Measurements from ENCODE around the gene RAPGEFL1.

The RAPGEFL1 gene

DNA sequence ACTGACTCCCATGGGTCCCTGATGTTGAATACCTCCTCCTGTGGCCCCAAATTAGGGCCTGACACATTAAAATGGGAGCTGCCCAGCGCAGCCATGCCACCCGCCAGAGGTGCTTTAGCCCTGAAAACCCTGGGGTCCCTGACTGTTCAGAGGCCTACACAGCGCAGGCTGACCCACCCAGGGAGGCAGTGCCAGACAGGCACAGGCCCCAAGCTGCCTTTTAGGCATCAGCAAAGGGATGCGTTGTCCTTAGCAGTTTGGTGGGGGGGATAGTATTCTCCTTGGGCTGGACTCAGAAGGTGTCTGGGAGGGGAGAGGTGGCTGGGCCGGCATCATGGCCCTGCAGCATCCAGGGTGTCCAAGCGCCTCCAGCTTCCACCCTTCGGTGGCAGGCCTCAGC, 1.4 kb downstream of the RAPGEFL1 start:
- H3K27me3 ChIP-seq (ENCODE audit: control insufficient read depth, low read length), result no peaks in the 10 kb centered on the region
- no peak overlapping the region for H3K27ac ChIP-seq (ENCODE audit: low read depth, low read length)
- H3K9me3 ChIP-seq (ENCODE audit: control insufficient read depth, insufficient read depth, low read length), result no peaks in the 10 kb centered on the region
- H3K79me2 ChIP-seq (ENCODE audit: control insufficient read depth, low read length), result no peaks in the 10 kb centered on the region
- TF ChIP-seq, protein P1, sequence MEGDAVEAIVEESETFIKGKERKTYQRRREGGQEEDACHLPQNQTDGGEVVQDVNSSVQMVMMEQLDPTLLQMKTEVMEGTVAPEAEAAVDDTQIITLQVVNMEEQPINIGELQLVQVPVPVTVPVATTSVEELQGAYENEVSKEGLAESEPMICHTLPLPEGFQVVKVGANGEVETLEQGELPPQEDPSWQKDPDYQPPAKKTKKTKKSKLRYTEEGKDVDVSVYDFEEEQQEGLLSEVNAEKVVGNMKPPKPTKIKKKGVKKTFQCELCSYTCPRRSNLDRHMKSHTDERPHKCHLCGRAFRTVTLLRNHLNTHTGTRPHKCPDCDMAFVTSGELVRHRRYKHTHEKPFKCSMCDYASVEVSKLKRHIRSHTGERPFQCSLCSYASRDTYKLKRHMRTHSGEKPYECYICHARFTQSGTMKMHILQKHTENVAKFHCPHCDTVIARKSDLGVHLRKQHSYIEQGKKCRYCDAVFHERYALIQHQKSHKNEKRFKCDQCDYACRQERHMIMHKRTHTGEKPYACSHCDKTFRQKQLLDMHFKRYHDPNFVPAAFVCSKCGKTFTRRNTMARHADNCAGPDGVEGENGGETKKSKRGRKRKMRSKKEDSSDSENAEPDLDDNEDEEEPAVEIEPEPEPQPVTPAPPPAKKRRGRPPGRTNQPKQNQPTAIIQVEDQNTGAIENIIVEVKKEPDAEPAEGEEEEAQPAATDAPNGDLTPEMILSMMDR (IDR thresholded peaks at IDR 0.05; ENCODE audit: low read depth, low read length, poor library complexity, severe bottlenecking), result no peak
- H3K4me2 ChIP-seq (ENCODE audit: low read length), result no peak overlapping the region
- H3F3A ChIP-seq (ENCODE audit: control insufficient read depth, insufficient read depth), result peaks cover 5% of the 10 kb centered on the region
- no peaks in the 10 kb centered on the region for H3K9me2 ChIP-seq (replicated peaks; ENCODE audit: control insufficient read depth, low read length)
- peaks cover 9% of the 10 kb centered on the region for H3K36me3 ChIP-seq (ENCODE audit: control insufficient read depth, low read length)
- H4K20me1 ChIP-seq (ENCODE audit: control insufficient read depth, insufficient read depth, low read depth, low read length), result no peaks in the 10 kb centered on the region
- H3K4me1 ChIP-seq (ENCODE audit: control insufficient read depth, low read length), result peaks cover 14% of the 10 kb centered on the region
- no peak overlapping the region for H3K4me3 ChIP-seq (ENCODE audit: low read length)

DNA sequence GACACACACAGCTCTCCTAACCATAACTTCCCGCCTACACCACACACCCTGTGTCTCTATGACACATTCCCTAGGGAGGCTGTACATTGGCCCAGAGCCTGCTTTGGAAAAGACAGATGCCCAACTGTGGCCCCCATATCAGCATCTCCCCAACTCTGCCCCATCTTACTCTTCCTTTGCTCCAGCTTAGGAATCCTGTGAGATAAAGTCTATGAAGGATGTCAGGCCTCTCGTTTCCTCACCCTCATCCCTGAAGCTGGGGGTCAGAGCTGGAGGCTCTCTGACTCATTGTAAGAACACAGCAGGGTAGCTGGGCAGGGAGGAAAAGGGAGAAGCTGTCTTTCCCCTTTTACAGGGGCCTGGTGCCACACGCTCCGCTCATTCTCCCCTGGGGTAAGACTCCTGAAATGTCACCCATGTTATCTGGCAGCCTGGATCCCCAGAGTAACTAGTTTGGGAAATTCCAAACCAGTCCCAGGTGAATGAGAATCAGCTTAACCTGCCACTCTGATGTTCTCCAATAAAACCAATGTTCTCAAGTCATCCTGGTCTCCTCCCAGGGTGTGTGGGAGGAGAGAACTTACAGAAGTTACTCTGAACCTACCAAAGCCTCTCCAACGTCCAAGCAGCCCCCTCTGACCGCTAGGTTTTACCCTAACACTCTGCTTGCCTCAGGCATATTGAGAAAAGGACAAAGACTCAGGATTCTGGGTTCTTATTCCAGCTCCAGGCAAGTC, 2.8 kb downstream of the RAPGEFL1 start:
- H3K4me2 ChIP-seq (ENCODE audit: low read length), result no peak overlapping the region
- peaks cover 9% of the 10 kb centered on the region for H3K36me3 ChIP-seq (ENCODE audit: control insufficient read depth, low read length)
- H3K79me2 ChIP-seq (ENCODE audit: control insufficient read depth, low read length), result no peaks in the 10 kb centered on the region
- H3K9me3 ChIP-seq (ENCODE audit: control insufficient read depth, insufficient read depth, low read length), result no peaks in the 10 kb centered on the region
- no peaks in the 10 kb centered on the region for H3K9me2 ChIP-seq (replicated peaks; ENCODE audit: control insufficient read depth, low read length)
- H3K27me3 ChIP-seq (ENCODE audit: control insufficient read depth, low read length), result no peaks in the 10 kb centered on the region
- no peaks in the 10 kb centered on the region for H4K20me1 ChIP-seq (ENCODE audit: control insufficient read depth, insufficient read depth, low read depth, low read length)
- H3F3A ChIP-seq (ENCODE audit: control insufficient read depth, insufficient read depth), result peaks cover 4% of the 10 kb centered on the region; the same call in 1 of the 2 replicates
- H3K4me3 ChIP-seq (ENCODE audit: low read length), result no peak overlapping the region
- peaks cover 14% of the 10 kb centered on the region for H3K4me1 ChIP-seq (ENCODE audit: control insufficient read depth, low read length)
- no peak overlapping the region for H3K27ac ChIP-seq (ENCODE audit: low read depth, low read length)
- TF ChIP-seq, protein P1 (IDR thresholded peaks at IDR 0.05; ENCODE audit: low read depth, low read length, poor library complexity, severe bottlenecking), result no peak
- TF ChIP-seq EZH2phosphoT487 (IDR thresholded peaks at IDR 0.05; ENCODE audit: borderline replicate concordance, low read length), result no peak

DNA sequence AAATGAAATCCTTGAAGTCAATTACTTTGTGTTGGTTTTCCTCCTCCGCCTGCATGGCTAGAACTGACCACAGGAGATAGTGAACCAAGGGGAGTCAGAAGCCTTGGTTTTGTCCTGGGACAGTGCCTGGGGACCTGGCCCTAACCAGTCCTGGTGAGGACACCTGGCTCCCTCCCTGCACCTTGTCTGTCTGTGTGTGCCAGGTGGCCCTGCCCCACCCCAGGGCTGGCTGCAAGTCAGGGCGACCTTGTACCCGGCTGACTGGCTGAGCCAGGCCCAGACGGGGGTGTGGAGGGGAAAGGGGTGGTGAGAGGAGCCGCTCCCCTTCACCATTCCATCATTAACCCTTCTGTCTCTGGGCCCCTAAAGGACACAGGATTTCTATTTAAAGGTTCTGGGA, 3.4 kb downstream of the RAPGEFL1 start:
- Histone ChIP-seq H3K9me3 (ENCODE audit: control insufficient read depth, insufficient read depth, low read length) (no peaks in the 10 kb centered on the region), H3K27ac (ENCODE audit: low read depth, low read length) (no peak overlapping the region), H3K36me3 (ENCODE audit: control insufficient read depth, low read length) (peaks cover 9% of the 10 kb centered on the region), H3F3A (ENCODE audit: control insufficient read depth, insufficient read depth) (peaks cover 3% of the 10 kb centered on the region; the same call in 1 of the 2 replicates), H3K9me2 (replicated peaks; ENCODE audit: control insufficient read depth, low read length) (no peaks in the 10 kb centered on the region), H3K4me3 (ENCODE audit: low read length) (no peak overlapping the region), H4K20me1 (ENCODE audit: control insufficient read depth, insufficient read depth, low read depth, low read length) (no peaks in the 10 kb centered on the region), H3K4me1 (ENCODE audit: control insufficient read depth, low read length) (peaks cover 14% of the 10 kb centered on the region), H3K79me2 (ENCODE audit: control insufficient read depth, low read length) (no peaks in the 10 kb centered on the region), H3K27me3 (ENCODE audit: control insufficient read depth, low read length) (no peaks in the 10 kb centered on the region), H3K4me2 (ENCODE audit: low read length) (no peak overlapping the region)
- TF ChIP-seq EZH2phosphoT487 (IDR thresholded peaks at IDR 0.05; ENCODE audit: borderline replicate concordance, low read length), result no peak
- TF ChIP-seq, protein P1 (IDR thresholded peaks at IDR 0.05; ENCODE audit: low read depth, low read length, poor library complexity, severe bottlenecking), result no peak
